Pulmonary artery endothelial cell (primary cell): ENCODE data around the gene PPP1R36. TPM values are rescaled to one million over a fixed set of nuclear protein-coding genes. Genes with fewer than 3 reads are reported as not detected.
"Not testable (repeated sequence)": the region's sequence is repeated elsewhere in the genome, so short reads cannot be mapped to it uniquely, and the experiment has no call there.

ENCODE experiments used
- DNase-seq: peaks from one replicate; pipeline ENCODE4 v3.0.0-alpha.2; 2011; ENCODE audit warnings: low read depth, low spot score
- total RNA-seq: library from RNA; depleted of rRNA; stranded (reverse); fragments of >200 nt; gene quantifications from 2 replicates; pipeline ENCODE4 v1.2.3, GENCODE V29; 2014

The PPP1R36 gene
- total RNA-seq, 1 donor from 2014 or later = 0.73 TPM

GRCh38 chr14:64566651-64567122 lies 16.9 kb downstream of the PPP1R36 start:
- peak; percentile 61 for DNase-seq

GRCh38 chr14:64569138-64569631 lies 19.4 kb downstream of the PPP1R36 start:
- DNase-seq = peak; percentile 73

- not testable (repeated sequence) for DNase-seq
Measured at GRCh38 chr14:64569646-64570045, 19.9 kb downstream of the PPP1R36 start.

- no peak for DNase-seq
Measured at GRCh38 chr14:64572386-64573104, 22.8 kb downstream of the PPP1R36 start.

GRCh38 chr14:64573109-64573508 lies 23.3 kb downstream of the PPP1R36 start:
- DNase-seq = no peak

- no peak for DNase-seq
Measured at GRCh38 chr14:64574371-64575107, 24.8 kb downstream of the PPP1R36 start.

GRCh38 chr14:64577211-64577610 lies 27.4 kb downstream of the PPP1R36 start:
- DNase-seq = no peak

- no peak for DNase-seq
Measured at GRCh38 chr14:64580467-64580866, 30.7 kb downstream of the PPP1R36 start.

GRCh38 chr14:64581363-64581762 lies 31.6 kb downstream of the PPP1R36 start:
- DNase-seq = no peak

GRCh38 chr14:64581817-64582216 lies 32.1 kb downstream of the PPP1R36 start:
- DNase-seq = no peak

- DNase-seq = no peak
Measured at GRCh38 chr14:64584190-64584589, 34.4 kb downstream of the PPP1R36 start.

GRCh38 chr14:64591809-64592208 lies 42.0 kb downstream of the PPP1R36 start:
- no peak for DNase-seq

GRCh38 chr14:64594438-64594837 lies 44.7 kb downstream of the PPP1R36 start:
- DNase-seq = no peak

GRCh38 chr14:64598404-64598803 lies 48.6 kb downstream of the PPP1R36 start:
- no peak for DNase-seq

GRCh38 chr14:64601571-64601970 lies 51.8 kb downstream of the PPP1R36 start:
- DNase-seq = no peak

GRCh38 chr14:64602826-64603225 lies 53.1 kb downstream of the PPP1R36 start:
- no peak for DNase-seq

- no peak for DNase-seq
Measured at GRCh38 chr14:64604001-64604400, 54.2 kb downstream of the PPP1R36 start.

GRCh38 chr14:64604881-64605280 lies 55.1 kb downstream of the PPP1R36 start:
- no peak for DNase-seq

- DNase-seq = no peak
Measured at GRCh38 chr14:64605926-64606685, 56.3 kb downstream of the PPP1R36 start.

- DNase-seq = no peak
Measured at GRCh38 chr14:64610049-64610746, 60.4 kb downstream of the PPP1R36 start.

- DNase-seq = no peak
Measured at GRCh38 chr14:64611358-64612020, 61.7 kb downstream of the PPP1R36 start.
